ENCODE measurements around the gene ZNF202.
A peak's percentile ranks its signal among the peaks of the same experiment; 100 is the strongest.
"Not testable (repeated sequence)": the region's sequence is repeated elsewhere in the genome, so short reads cannot be mapped to it uniquely, and the experiment has no call there.

The ZNF202 gene

DNA sequence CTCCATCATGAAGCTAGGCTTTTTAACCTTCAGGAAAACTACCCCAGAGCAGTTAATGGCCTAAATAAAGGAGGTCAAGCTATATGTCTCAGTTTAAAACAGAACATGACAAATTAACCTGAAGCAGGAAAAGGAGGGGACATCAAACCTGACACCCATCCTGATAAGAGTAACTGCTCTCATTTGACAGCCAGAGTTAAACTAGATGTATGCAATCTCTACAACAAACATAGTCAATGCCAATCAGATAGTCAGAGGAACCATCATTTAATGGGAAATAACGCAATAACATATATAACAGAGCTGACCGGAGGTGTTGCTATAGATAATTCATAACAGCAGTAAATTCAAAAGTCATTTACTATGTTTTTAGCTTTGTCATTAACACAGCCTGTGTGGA is 3.1 kb downstream of the ZNF202 start:
- DNase-seq, result no peak

DNA sequence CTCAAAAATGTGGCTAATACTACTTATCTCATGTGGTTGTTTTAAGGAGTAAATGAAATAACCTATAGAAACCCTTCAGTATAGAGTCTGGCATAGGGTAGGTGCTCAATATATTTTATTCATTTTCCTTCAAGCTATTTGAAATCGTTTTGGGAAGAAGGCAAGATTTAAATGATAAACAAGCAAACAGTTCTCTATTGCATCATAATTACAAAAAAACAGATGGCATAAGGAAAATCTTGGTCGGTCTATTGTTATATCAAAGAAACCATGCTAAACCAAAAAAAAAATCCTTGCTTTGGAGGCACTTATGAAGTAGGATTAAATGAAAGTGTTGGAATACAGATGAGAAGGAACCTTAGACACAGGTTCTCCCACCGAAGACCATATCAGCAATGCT is 4.7 kb downstream of the ZNF202 start:
- DNase-seq, result no peak

DNA sequence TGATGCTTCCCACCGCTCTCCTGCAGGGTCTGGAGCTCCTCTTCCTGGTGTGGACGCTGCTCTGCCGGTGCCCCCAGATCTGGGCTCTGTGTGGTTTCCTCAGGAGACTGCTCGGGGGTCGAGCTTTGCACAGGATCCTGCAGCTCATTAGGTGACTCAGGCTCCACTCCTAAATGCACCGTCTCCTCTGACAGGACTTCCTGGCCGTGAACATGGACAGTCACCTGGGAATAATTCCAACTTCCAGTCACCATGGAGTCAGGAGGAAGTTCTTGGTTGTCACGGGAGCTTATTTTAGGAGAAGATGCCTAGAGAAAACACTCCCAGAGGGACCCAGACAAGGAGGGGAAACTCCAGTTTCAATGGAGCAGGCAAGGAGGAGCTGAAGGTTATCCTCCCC is 11.9 kb downstream of the ZNF202 start:
- no peak for DNase-seq

- no peak for DNase-seq
These were observed 15.3 kb downstream of the ZNF202 start for GRCh38 chr11:123725995-123726655.

GRCh38 chr11:123719452-123719851 is 22.0 kb downstream of the ZNF202 start:
- no peak for DNase-seq

GRCh38 chr11:123718469-123718868 is 23.0 kb downstream of the ZNF202 start:
- DNase-seq, result no peak

DNA sequence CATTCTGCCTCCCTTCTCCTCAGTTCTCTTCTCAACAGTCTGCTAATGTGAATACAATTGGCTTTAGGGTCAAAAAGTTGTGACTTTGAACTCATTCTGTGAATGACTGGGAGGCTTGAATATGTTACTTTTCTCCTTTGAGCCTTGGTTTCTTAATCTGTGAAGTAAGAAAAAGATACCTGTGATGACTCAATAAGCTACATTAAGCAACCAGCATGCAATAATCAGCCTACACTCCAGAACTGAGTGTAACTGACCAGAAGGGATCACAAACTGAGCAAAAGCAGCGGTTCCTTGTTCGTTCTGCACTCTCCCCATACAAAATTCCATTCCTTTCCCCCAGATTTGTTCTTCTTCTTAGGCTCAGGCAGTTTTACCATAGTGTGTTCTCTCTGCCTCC is 23.4 kb downstream of the ZNF202 start:
- DNase-seq, result no peak

- not testable (repeated sequence) for DNase-seq
These were observed 28.8 kb downstream of the ZNF202 start for GRCh38 chr11:123712627-123713026.

DNA sequence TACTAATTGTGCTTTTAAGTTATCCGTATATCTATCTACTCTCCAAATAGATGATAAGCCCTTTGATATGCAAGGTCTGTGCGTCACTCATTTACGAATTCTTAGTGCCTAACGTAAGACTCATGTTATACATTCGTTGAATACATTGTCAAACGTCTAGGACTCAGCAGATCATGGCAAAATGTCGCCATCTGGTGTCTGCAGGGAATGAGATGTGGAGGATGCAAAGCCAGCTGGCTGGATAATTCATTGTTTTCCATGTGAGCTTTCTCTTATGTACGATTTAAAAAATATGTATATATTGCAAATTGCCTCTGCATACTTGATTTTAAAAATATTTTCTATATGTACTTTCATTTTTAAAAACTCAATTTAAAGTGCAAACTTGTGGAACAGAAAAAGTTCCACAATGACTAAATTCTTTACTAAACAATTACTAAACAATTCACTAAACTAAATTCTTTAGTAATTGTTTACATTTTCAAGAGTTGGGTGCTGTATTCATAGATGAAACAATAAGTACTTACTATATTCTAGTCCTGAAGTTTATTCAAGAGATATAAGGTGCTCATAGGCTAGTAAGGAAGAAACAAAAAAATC is 33.8 kb downstream of the ZNF202 start:
- DNase-seq, result peak; percentile 70

- DNase-seq, result no peak
These were observed 34.3 kb downstream of the ZNF202 start for GRCh38 chr11:123707206-123707605.

GRCh38 chr11:123704341-123704740 is 37.1 kb downstream of the ZNF202 start:
- no peak for DNase-seq

- DNase-seq, result no peak
These were observed 38.8 kb downstream of the ZNF202 start for GRCh38 chr11:123702696-123703095.

DNA sequence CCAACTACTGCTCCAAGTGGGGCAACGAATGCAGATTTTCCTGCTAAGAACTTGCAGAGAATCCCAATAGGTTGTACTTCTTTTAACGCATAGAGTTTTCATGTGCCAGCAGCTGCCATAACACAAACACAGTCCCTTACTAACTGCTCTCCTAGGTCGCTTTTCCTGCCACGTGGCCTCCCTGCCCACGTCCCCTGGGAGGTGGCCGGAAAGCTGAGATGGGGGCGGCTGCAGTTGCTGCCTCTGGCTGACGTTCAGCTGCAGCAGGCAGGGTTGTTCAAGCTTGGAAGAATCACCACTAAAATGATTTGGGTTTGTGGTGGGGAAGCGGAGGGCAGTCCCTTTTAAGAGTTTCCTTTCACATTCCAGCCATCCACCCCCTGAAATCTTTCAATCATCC is 39.3 kb downstream of the ZNF202 start:
- DNase-seq, result no peak

DNA sequence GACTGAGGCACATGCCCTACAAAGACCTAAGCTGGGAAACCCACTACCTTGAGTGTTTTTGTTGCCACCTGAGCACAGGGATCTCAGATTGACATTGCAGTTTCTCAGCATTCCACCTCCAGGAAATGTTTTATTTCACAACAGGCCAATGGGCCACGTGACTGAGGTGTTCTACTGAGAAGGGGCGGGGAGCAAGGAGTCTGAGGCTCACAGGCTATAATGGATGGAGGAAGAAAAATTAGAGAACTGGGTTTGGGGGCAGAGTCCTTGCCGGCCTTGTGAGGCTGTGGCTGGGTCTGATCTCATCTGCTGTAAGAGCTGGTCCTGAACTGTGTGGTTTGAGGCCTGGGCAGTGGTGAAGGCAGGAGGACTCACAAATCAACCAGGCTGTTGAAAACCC is 40.7 kb downstream of the ZNF202 start:
- no peak for DNase-seq

DNA sequence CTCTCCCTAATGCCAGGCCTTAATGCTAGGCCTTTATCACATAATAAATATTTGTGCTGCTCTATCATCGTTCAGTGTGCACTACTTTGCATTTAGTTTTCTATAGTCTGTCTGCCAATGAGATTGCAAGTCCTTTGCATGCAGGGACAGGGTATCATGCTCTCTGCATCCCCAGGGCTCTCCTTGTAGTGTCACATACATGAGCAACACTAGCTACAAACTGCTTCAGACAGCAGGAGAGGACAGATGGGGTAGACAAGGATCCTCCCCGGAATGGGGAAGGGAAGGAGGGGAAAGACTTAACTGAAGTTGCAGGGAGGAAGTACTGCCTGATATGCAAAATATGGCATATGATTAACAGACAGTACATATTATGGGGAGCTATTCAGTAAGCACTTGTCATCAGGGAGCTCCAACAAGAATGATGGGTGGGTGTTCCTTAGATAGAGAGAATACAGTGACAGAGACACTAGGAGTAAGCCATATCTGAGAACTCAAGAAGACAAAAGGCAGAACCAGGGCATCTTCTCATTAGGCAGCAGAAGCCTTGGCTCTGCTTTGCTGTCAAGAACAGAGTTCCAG is 42.8 kb downstream of the ZNF202 start:
- no peak for DNase-seq

DNA sequence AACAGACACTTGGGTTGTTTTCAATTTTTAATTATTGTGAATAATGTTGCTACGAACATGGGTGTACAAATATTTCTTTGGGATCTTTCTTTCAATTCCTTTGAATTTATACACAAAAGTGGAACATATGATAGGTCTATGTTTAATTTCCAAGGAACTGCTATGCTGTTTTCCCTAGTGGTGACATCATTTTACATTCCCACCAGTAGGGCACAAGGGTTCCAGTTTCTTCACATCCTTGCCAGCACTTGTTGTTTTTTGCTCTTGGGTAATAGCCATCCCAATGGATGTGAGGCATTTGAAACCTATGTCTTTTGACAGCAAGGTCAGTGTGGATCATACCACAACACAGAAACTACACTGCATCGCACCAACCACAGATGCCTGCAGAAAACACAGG is 45.3 kb downstream of the ZNF202 start:
- no peak for DNase-seq

- no peak for DNase-seq
These were observed 46.2 kb downstream of the ZNF202 start for GRCh38 chr11:123695231-123695630.

GRCh38 chr11:123694551-123694950 is 46.9 kb downstream of the ZNF202 start:
- DNase-seq, result no peak

GRCh38 chr11:123692961-123693360 is 48.5 kb downstream of the ZNF202 start:
- DNase-seq, result no peak

DNA sequence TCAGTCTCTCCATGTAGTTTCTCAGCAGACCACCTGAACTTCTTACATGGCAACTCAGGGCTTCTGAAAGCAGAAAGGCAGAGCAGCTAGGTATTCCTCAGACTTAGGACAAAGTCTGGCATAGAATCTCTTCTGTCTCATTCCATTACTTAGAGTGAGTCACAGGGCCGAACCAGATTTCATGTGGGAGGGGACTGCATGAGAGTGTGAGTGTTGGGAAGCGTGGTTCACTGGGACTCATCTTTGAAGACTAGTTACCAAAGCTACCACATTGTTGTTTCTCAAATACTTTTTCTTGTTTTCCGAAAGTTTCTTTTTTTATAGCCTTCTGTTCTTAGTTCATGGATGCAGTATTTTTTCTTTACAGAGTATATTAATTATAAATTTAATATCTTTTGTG is 51.0 kb downstream of the ZNF202 start:
- no peak for DNase-seq

DNA sequence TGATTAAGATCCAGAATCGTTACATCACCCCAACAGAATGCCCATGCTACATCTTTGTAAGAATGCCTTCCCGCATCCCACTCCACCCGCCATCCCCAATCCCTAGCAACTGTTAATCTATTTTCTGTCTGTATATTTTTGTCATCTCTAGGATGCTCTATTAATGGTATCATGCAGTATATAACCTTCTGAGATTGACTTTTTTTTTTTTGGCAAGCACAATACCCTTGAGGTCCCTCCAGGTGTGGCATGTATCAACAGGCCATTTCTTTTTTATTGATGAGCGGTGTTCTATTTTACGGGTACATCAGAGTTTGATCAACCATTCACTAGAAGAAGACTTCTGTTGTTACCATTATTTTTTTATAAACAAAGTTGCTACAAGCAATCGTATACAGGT is 56.9 kb downstream of the ZNF202 start:
- DNase-seq, result no peak

DNA sequence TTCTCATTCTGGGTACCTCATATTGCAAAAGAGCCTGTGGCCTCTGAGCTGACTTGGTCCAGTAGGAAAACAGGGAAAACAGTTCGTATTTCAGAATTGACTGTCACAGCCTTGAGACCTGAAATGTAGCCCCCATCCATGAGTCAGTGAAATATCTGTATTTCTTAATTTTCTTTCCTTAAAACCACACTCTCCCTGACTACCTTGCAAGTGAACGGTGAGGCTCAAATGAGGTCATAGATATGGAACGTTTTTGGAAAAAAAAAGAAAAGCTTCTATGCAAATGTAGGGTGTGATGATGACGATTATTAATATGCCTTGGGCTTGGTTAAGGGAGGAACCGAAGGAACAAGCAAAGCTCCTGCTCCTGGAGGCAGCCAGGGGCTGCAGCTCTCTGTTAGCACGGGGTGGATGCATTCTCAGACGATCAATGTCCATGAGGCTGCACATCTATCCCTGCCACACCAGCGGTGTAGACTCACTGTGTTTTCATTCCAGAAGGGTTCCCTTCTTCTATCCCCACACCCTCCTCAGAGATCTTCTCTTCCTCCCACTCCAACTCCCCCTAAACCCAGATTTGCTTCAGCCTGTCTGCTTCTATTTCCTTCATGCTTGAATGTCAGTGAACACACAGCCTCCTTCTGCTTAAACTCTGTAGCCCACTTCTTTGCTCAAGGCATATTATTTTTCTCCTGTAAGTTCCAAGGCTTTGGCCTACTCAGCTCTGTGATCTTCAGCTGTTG is 57.9 kb downstream of the ZNF202 start:
- no peak for DNase-seq

GRCh38 chr11:123682696-123683410 is 58.6 kb downstream of the ZNF202 start:
- no peak for DNase-seq
